ENCODE measurements around the gene MVB12A. TPM values are rescaled to one million over a fixed set of nuclear protein-coding genes. Genes with fewer than 3 reads are reported as not detected.

The MVB12A gene
- total and polyA plus RNA-seq, 10 of the 15 experiments (the other 5 are each of a cell fraction or from before 2014, with no cell fraction given): 1.2 to 47.6 (median 26.3) TPM

DNA sequence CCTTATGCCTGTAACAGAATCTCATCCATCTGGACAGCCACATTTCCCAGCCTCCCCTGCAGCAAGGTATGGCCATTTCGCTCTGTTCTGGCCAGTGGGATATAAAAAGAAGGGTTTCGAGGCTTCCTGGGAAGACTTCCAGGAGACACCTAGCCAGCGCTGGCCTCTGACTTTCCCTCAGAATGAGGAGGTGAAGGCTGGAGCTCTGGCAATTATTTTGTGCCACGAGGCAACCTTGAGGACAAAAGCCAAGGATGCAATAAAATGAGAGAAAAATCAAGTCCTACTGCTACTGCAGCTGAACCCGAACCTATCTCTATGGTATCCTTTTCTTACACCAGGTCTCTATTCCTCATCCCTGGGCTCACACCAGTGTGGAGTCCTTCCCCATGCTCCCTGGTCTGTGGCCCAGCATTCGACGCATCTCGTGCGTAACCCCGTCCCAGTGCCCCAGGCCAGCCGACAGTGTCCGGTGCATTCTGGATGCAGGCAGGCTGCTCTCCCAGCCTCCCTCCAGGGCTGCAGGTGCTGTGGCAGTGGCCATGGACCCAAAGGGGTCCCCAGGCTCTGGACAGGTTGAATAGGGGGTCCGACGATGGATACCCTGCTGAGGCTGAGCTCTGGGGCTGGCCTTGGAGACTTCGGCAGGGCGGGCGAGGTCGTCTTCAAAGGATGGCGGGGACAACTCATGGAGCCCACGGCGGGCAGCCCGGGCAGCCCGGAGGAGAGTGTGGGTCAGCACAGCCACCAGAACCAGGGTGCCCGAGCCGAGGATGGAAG is 16.4 kb downstream of the MVB12A start:
- Histone ChIP-seq H2AFZ (ENCODE audit: control insufficient read depth, low read depth, low read length) (no peak overlapping the region), H3K27ac (ENCODE audit: control insufficient read depth, insufficient read depth) (no peak overlapping the region), H3K4me3 (no peak overlapping the region), H3K9me3 (replicated peaks; ENCODE audit: control insufficient read depth, insufficient read depth, low read length) (no peaks in the 10 kb centered on the region; the same call in 2 of the 3 replicates), H3K27me3 (replicated peaks in 1 of 2; ENCODE audit: control insufficient read depth in 2 of 2, insufficient read depth in 2 of 2, low read length in 1 of 2) (no peaks in the 10 kb centered on the region), H3K9ac (ENCODE audit: control insufficient read depth, insufficient read depth, low read length) (no peak overlapping the region), H3K36me3 (ENCODE audit: control insufficient read depth in 2 of 2, insufficient read depth in 2 of 2, low read length in 1 of 2) (no peaks in the 10 kb centered on the region), H4K20me1 (ENCODE audit: control insufficient read depth, insufficient read depth) (no peaks in the 10 kb centered on the region), H3K79me2 (ENCODE audit: control insufficient read depth, insufficient read depth, low read length) (no peaks in the 10 kb centered on the region), H3K4me2 (ENCODE audit: control insufficient read depth, insufficient read depth) (no peak overlapping the region), H3K4me1 (ENCODE audit: control insufficient read depth, insufficient read depth, low read length) (no peaks in the 10 kb centered on the region)
- no peak for DNase-seq (ENCODE audit: low read depth, low spot score)
- 81% methylated on average over 25 of the region's 25 CpGs for WGBS (ENCODE audit: insufficient coverage, insufficient replicate concordance, low lambda C conversion rate, missing lambda C conversion rate)
- no TSS peak for BruUV-seq (replicated peaks)
- ChIA-PET RAD21 (ENCODE audit: unreplicated experiment) (no interaction called here), POLR2A (no interaction called here), CTCF (interaction anchor here (0.9 kb wide), 1 partner anchor 8 kb away, joined by 3 read pairs; no protein-coding TSS in a partner anchor), SMC1A (ENCODE audit: uncharacterized antibody, unreplicated experiment) (no interaction called here)
- intact Hi-C loops (cut with micrococcal nuclease; ENCODE audit: unreplicated experiment) (no loop called here), in situ Hi-C loops (cut with MboI) (no loop called here)
- TF ChIP-seq RCOR1 (conservative IDR thresholded peaks at IDR 0.05; ENCODE audit: low read depth, low read length) (no peak), BHLHE40 (IDR thresholded peaks at IDR 0.05; ENCODE audit: borderline replicate concordance in 1 of 2, low read depth in 2 of 2, low read length in 1 of 2) (no peak), MEF2B (IDR thresholded peaks at IDR 0.05; ENCODE audit: partially characterized antibody, poor library complexity, severe bottlenecking) (no peak), HDAC6 (IDR thresholded peaks at IDR 0.05; ENCODE audit: unreplicated experiment) (no peak), NR2F1 (conservative IDR thresholded peaks at IDR 0.05) (no peak), TBL1XR1 (IDR thresholded peaks at IDR 0.05; ENCODE audit: low read depth, low read length) (no peak), PAX5 (IDR thresholded peaks at IDR 0.05; ENCODE audit: borderline replicate concordance, low read depth, low read length) (no peak), BCL11A (IDR thresholded peaks at IDR 0.05; ENCODE audit: low read depth, low read length) (no peak), TCF3 (IDR thresholded peaks at IDR 0.05; ENCODE audit: borderline replicate concordance, insufficient read depth, low read depth, low read length) (no peak), KAT2A (conservative IDR thresholded peaks at IDR 0.05; ENCODE audit: control insufficient read depth, low read depth, low read length) (no peak), KLF5 (IDR thresholded peaks at IDR 0.05; ENCODE audit: partially characterized antibody) (no peak), RELA (IDR thresholded peaks at IDR 0.05; ENCODE audit: borderline replicate concordance, partially characterized antibody) (no peak)
- TF ChIP-seq, protein P1, sequence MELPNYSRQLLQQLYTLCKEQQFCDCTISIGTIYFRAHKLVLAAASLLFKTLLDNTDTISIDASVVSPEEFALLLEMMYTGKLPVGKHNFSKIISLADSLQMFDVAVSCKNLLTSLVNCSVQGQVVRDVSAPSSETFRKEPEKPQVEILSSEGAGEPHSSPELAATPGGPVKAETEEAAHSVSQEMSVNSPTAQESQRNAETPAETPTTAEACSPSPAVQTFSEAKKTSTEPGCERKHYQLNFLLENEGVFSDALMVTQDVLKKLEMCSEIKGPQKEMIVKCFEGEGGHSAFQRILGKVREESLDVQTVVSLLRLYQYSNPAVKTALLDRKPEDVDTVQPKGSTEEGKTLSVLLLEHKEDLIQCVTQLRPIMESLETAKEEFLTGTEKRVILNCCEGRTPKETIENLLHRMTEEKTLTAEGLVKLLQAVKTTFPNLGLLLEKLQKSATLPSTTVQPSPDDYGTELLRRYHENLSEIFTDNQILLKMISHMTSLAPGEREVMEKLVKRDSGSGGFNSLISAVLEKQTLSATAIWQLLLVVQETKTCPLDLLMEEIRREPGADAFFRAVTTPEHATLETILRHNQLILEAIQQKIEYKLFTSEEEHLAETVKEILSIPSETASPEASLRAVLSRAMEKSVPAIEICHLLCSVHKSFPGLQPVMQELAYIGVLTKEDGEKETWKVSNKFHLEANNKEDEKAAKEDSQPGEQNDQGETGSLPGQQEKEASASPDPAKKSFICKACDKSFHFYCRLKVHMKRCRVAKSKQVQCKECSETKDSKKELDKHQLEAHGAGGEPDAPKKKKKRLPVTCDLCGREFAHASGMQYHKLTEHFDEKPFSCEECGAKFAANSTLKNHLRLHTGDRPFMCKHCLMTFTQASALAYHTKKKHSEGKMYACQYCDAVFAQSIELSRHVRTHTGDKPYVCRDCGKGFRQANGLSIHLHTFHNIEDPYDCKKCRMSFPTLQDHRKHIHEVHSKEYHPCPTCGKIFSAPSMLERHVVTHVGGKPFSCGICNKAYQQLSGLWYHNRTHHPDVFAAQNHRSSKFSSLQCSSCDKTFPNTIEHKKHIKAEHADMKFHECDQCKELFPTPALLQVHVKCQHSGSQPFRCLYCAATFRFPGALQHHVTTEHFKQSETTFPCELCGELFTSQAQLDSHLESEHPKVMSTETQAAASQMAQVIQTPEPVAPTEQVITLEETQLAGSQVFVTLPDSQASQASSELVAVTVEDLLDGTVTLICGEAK (IDR thresholded peaks at IDR 0.05; ENCODE audit: borderline replicate concordance): no peak
- TF ChIP-seq, protein P2, sequence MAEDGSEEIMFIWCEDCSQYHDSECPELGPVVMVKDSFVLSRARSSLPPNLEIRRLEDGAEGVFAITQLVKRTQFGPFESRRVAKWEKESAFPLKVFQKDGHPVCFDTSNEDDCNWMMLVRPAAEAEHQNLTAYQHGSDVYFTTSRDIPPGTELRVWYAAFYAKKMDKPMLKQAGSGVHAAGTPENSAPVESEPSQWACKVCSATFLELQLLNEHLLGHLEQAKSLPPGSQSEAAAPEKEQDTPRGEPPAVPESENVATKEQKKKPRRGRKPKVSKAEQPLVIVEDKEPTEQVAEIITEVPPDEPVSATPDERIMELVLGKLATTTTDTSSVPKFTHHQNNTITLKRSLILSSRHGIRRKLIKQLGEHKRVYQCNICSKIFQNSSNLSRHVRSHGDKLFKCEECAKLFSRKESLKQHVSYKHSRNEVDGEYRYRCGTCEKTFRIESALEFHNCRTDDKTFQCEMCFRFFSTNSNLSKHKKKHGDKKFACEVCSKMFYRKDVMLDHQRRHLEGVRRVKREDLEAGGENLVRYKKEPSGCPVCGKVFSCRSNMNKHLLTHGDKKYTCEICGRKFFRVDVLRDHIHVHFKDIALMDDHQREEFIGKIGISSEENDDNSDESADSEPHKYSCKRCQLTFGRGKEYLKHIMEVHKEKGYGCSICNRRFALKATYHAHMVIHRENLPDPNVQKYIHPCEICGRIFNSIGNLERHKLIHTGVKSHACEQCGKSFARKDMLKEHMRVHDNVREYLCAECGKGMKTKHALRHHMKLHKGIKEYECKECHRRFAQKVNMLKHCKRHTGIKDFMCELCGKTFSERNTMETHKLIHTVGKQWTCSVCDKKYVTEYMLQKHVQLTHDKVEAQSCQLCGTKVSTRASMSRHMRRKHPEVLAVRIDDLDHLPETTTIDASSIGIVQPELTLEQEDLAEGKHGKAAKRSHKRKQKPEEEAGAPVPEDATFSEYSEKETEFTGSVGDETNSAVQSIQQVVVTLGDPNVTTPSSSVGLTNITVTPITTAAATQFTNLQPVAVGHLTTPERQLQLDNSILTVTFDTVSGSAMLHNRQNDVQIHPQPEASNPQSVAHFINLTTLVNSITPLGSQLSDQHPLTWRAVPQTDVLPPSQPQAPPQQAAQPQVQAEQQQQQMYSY (CRISPR knock-in tag; IDR thresholded peaks at IDR 0.05): no peak
- FAIRE-seq: no peak
- ATAC-seq: no peak
